Raji (cell line): ENCODE results near the gene ATP8A2.

ENCODE experiments used
- POLR2A ChIP-seq: IDR thresholded peaks from 2 replicates; pipeline ENCODE4 v1.6.1; 2011; ENCODE audit warnings: low read depth, low read length, control low read depth; ENCODE audit not compliant: insufficient read depth

The ATP8A2 gene

GRCh38 chr13:25616674-25617073, 244.9 kb downstream of the ATP8A2 start:
- TF ChIP-seq POLR2A, result no peak

- no peak for TF ChIP-seq POLR2A
Measured at GRCh38 chr13:25619897-25620296, 248.1 kb downstream of the ATP8A2 start.

- no peak for TF ChIP-seq POLR2A
Measured at GRCh38 chr13:25625414-25625813, 253.6 kb downstream of the ATP8A2 start.

- no peak for TF ChIP-seq POLR2A
Measured at GRCh38 chr13:25630329-25630900, 258.6 kb downstream of the ATP8A2 start.

- no peak for TF ChIP-seq POLR2A
Measured at GRCh38 chr13:25632166-25632888, 260.6 kb downstream of the ATP8A2 start.

GRCh38 chr13:25633093-25633492, 261.3 kb downstream of the ATP8A2 start:
- TF ChIP-seq POLR2A, result no peak

GRCh38 chr13:25645681-25646080, 273.9 kb downstream of the ATP8A2 start:
- no peak for TF ChIP-seq POLR2A

- no peak for TF ChIP-seq POLR2A
Measured at GRCh38 chr13:25649001-25649633, 277.3 kb downstream of the ATP8A2 start.

GRCh38 chr13:25652764-25653163, 281.0 kb downstream of the ATP8A2 start:
- TF ChIP-seq POLR2A, result no peak

- no peak for TF ChIP-seq POLR2A
Measured at GRCh38 chr13:25654322-25654721, 282.5 kb downstream of the ATP8A2 start.

GRCh38 chr13:25657157-25657556, 285.4 kb downstream of the ATP8A2 start:
- TF ChIP-seq POLR2A, result no peak

- TF ChIP-seq POLR2A, result no peak
Measured at GRCh38 chr13:25659091-25659795, 287.5 kb downstream of the ATP8A2 start.

- no peak for TF ChIP-seq POLR2A
Measured at GRCh38 chr13:25660996-25661395, 289.2 kb downstream of the ATP8A2 start.

GRCh38 chr13:25662516-25662915, 290.7 kb downstream of the ATP8A2 start:
- TF ChIP-seq POLR2A, result no peak

GRCh38 chr13:25668345-25668744, 296.6 kb downstream of the ATP8A2 start:
- no peak for TF ChIP-seq POLR2A

- TF ChIP-seq POLR2A, result no peak
Measured at GRCh38 chr13:25673711-25674110, 301.9 kb downstream of the ATP8A2 start.
